GM18526 (cell line): ENCODE measurements around the gene ZIC3.

Source experiments
- POLR2A ChIP-seq: IDR thresholded peaks from 3 replicates; pipeline ENCODE4 v1.6.1; 2011; ENCODE audit not compliant: insufficient read length; ENCODE audit errors: extremely low read depth

Gene ZIC3

DNA sequence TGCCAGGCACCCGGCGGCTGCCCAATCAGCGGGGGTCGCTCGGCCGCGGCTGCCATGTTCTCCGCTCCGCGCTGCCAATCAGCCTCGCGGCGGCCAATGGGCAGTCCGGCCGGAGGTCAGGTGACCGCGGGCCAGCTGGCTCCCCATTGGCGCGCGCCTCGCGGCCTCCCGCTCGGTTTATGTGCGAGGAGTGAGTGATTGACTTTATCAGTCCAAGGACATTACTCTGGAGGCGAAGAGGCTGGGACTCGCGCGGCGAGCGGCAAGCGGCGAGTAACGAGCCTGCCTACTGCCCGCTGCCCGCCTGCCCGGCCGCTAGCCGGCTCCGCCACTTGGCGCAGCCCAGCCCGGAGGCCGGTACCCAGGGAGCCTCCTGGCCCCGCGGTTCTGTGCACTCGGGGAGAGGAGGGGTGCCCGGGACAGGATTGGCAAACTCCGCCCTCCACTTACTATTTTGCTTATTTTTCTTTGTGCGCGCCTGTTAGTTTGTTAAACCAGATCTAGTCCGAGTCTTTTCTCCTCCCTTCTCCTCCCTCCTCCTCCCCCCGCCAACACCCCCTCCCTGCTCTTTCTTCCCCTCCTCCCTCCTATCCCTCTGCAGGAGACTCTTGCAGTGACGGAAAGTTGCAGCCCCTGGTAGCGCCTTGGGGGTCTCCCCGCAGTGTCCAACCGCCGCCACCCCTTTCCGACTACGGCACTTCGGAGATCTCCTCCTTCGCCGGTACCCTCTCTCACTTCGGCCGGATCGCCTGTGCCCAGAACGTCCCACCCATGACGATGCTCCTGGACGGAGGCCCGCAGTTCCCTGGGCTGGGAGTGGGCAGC, at the start of gene ZIC3:
Gene ZIC3, plus strand, starts transcription at position 207 of the 825 bp plus-strand sequence. Its CDS starts 565 bp downstream, at position 772.
- no peak for TF ChIP-seq POLR2A

GRCh38 chrX:137519459-137519858, 46.5 kb upstream of the ZIC3 start:
- TF ChIP-seq POLR2A: no peak

DNA sequence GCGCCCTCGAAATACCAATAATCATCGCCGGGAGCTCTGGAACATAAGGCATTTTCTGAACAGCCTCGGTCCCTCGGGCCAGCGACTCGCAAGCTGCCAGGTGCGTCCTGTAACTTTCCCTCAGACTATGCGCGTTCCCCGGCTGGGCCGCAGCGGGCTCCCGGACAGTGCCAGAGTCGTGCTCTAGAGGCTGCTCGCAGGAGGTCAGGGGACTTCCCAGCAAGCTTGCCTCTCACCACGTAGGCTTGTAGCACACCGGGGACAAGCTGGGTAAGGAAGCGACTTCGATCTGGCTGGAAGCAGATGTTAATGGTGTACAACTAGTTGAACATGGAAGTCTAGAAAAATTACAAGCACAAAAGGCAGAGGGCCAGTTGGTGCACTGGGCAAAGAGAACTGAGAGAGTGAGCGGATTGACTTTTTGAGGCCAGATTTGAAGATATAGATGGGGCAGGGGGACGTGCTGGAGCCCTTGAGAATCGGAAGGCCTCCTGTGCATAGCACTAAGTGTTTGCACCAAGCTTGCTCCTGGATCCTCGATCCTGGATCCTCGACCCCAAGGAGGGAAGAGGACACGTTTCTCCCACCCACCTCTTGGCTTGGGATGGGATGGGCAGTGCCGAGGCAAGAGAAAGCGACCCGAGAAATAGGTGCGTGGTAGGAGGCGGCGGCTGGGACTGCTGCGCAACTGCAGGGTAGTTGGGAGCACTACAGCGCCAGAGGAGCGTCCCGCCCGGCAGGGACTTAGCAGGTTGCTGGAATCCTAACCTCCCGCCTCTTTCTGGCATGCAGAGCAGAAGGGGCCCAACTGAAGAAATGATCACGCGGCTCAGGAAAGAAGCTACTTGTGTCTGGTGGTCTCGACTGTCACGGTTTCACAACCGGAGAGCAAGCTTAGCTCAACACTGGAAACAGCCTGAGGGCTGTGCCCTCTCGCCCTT, 19.9 kb upstream of the ZIC3 start:
- no peak for TF ChIP-seq POLR2A

DNA sequence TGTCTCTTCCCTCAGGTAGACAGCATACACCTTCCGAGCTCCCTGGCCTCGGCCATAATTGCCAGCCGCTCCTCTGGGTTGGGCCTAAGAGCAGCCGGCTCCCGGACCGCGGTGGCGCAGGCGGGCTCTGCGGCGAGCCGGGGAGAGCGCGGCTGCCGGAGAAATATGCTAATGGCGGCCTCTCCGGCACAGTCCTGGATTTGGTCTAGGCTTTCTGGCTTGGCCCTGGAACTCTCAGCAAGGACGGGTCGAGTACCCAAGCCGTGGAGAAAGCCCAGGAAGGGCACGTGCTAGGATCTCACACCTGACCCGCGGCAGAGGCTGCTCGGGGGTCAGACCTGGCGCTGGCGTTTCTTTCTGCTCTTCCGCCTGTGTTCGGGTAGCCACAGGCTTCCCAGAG, 18.6 kb upstream of the ZIC3 start:
- no peak for TF ChIP-seq POLR2A

GRCh38 chrX:137548261-137548660, 17.7 kb upstream of the ZIC3 start:
- TF ChIP-seq POLR2A: no peak

DNA sequence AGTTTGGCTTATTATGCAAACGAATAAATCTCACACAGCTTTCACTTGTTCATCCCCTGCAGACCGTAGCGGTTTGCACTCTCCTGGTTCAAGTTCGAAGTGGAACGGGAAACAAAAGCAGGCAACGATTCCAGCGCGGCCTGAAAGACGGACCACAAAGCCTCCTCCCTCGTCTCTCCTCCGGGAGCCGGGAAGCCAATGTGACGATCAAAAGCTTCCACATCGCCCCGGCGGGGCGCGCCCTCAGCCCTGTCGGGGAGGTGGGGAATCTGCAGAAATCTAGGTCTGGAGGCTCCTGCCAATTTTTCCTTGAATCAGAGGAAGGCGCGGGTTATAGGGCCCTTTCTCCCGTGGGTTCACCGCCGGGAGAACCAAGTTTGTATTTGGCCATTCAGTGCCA, 16.9 kb upstream of the ZIC3 start:
- TF ChIP-seq POLR2A: no peak

GRCh38 chrX:137549851-137550664, 15.9 kb upstream of the ZIC3 start:
- TF ChIP-seq POLR2A: no peak

GRCh38 chrX:137550665-137551261, 15.2 kb upstream of the ZIC3 start:
- TF ChIP-seq POLR2A: no peak

GRCh38 chrX:137562096-137562495, 3.8 kb upstream of the ZIC3 start:
- no peak for TF ChIP-seq POLR2A

DNA sequence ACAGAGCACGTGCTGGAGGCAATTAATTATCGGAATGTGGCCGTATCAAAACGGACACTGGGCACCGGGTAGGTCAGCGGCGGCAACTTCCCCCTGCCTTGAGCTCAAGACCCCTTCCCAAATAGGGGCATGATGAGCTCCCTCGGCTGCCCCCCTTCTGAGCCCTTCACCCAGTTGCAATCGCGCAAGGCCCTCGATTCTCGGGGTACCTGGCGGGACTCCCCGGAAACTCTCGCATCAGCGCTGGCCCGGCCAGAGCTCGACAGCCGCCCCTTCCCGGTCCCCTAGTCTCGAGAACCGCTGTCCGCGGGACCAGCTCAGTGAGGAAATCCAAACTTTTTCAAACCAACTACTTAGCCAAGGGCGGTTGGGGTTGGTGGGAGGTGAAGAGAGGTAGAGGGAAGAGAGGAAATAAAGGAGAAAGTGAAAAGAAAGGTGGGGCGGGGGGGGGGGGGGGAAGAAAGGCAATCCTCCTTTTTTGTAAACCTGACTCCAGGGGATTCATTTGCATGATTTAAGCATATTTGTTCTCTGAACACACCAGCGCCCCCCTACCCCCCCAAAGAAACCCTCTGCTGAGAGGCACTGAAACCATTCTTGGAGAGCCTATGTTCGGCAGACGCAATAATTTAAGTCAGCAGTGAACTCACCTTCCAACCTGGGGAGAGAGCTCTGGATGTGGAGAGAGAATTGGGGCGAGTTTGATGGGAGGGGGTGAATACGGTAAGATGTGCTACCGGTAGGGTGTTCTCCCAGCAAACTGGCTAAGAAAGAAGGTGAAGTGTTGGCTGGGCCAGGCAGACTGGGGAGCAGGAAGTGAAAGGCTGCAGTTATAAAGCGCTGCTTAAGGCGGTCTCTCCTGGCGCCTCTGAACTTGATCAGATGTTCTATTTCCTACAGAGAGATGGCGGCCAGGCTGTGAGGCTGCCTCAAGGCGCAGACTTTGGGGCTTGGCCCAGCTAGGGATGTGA, 2.0 kb upstream of the ZIC3 start:
- TF ChIP-seq POLR2A: no peak

- TF ChIP-seq POLR2A: no peak
Measured at GRCh38 chrX:137565318-137565904, 516 bp upstream of the ZIC3 start.

- TF ChIP-seq POLR2A: no peak
Measured at GRCh38 chrX:137566746-137567679, 1.1 kb downstream of the ZIC3 start.

DNA sequence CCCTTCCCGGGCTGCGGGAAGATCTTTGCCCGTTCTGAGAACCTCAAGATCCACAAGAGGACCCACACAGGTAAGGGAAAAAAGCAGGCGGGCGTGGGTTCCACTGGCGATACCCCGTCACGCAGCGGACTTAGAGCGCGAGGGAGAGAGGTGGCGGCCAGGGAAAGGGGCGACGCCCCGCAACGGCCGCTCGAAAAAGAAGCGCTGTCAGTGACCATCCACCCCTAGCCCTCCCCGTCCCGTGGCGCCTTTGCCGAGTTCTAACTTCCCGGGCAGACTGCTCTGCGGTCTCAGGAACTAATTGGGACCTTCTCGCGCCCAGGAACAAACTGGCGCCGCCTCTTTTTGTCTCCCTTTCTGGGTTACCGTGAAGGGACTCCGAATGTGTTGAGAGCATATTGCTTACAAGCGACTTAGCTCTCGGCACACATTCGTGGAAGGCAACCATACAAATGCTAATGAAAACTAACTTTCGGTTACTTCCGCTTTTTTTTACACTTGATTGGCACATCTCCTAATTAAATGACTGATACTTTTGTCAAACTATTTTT, 1.8 kb downstream of the ZIC3 start:
- TF ChIP-seq POLR2A: no peak
